Retina (tissue), 1 donor: ENCODE results near the gene ACTN4.

Experiments
- DNase-seq: peaks from one replicate; pipeline ENCODE4 v3.0.0-alpha.2; 2016

ACTN4 gene

DNA sequence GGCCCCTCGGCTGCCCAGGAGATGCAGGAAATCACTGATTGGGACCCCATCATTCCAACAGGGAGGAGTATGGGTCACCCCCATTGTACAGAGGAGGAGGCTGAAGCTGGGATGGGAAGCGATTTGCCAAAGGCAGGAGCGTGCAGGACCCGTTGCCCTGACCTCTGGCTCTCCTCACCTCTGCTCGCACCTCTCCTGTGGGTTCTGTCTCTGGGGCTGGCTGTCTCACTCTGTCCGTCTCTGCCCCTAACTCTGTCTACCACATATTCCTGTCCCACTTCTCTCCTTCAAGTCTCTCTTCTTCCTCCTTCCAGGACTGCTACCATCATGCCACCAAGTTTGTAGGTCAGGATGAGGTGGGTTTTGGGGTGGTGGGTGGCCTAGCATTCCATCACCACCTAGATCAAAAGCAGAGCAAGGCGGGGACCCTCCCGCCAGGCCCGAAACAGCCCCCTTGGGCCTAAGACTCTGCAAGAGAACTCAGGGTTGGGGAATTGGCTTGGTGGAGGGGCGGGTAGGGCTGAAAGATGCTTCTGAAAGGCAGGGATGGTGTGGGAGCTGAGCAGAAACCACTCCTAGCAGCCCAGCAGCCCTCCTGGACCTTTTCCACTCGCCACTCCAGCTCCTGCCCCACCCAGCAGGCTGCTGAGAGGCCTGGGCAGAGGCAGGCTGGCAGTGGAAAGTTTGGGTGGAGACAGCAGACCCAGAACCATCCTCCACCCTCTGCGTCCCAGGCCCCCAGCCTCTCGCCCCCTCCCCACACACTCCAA is 126.9 kb downstream of the ACTN4 start:
- no peak for DNase-seq

DNA sequence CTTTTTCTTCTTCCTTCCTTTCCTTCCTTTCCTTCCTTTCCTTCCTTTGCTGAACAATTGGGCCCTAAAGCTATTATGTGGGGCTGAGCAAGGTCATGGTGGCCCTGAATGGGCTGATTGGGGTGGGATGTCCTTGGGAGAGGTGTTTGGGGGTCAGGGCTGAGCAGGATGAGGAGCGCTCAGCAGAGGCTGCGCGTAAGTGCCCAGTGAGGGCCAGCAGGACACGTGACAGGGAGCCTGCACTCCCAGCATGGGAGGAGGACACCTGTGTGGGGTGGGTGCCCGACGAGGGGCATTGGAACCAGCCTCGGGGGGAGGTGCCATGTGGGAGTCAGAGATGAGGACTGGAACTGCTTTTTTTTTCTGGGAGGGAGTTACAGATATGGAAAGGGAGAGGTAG is 131.3 kb downstream of the ACTN4 start:
- DNase-seq, result no peak

DNA sequence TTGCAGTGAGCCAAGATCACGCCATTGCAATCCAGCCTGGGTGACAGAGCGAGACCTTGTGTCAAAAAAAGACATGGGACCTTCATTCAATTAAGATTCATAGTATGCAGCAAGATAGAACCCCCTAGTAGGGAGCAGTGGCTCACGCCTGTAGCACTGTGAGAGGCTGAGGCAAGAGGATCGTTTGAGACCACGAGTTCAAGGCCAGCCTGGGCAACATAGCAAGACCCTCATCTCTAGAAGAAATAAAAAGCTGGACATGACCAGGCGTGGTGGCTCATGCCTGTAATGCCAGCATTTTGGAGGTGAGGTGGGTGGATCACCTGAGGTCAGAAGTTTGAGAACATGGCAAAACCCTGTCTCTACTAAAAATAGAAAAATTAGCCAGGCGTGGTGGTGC is 133.0 kb downstream of the ACTN4 start:
- DNase-seq, result no peak

DNA sequence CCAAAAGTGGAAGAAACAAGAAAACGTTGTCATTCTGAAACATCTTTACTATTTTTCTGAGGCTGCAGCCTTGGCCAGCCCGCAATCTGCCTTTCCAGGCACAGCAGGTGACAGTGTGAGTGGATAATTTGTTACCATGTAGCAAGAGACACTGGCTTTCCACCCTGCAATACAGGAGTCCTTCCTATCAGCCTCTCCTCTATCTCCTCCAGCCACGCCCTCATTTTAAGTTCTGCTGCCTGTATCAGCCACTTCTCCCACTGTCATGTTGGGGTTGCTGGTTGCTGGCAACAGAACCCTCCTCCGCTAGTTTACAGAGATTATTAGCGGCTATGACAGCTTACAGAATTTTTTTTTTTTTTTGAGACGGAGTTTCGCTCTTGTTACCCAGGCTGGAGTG is 133.6 kb downstream of the ACTN4 start:
- DNase-seq, result no peak
